Lung (tissue), 12 donors: ENCODE results near the gene PHF21A. TPM values are rescaled to one million over a fixed set of nuclear protein-coding genes. Genes with fewer than 3 reads are reported as not detected.

Experiments used
- ATAC-seq: fragments of 200-7000 bp; cut with Tn5 transposase; one replicate; pipeline ENCODE4 v1.9.1; 2020; ENCODE audit warnings: moderate number of reproducible peaks; ENCODE audit not compliant: insufficient read depth, low FRiP score
- DNase-seq, 3 donors: peaks; one replicate each; pipeline ENCODE4 v3.0.0-alpha.2; 2013 to 2017
- H3K27ac ChIP-seq, 2 donors: one replicate each; pipeline ENCODE4 v1.5.1; 2013; ENCODE audit warnings: mild to moderate bottlenecking in 2 of 2, moderate library complexity in 2 of 2, control low read depth in 1 of 2, inconsistent platforms in 1 of 2, low read depth in 1 of 2, low read length in 1 of 2
- H3K27me3 ChIP-seq, 3 donors: one replicate each; pipeline ENCODE4 v1.5.1; 2013; ENCODE audit warnings: low read length in 2 of 3; ENCODE audit not compliant: control insufficient read depth in 3 of 3, insufficient read depth in 3 of 3
- H3K36me3 ChIP-seq, 4 donors: one replicate each; pipeline ENCODE4 v1.5.1; 2013; ENCODE audit warnings: low read length in 4 of 4, mild to moderate bottlenecking in 1 of 4, moderate library complexity in 1 of 4; ENCODE audit not compliant: control insufficient read depth in 4 of 4, insufficient read depth in 4 of 4
- H3K4me1 ChIP-seq, 5 donors: one replicate each; pipeline ENCODE4 v1.5.1; 2013; ENCODE audit warnings: low read length in 5 of 5, mild to moderate bottlenecking in 2 of 5, moderate library complexity in 1 of 5; ENCODE audit not compliant: control insufficient read depth in 5 of 5, insufficient read depth in 5 of 5
- H3K4me3 ChIP-seq: one replicate; pipeline ENCODE4 v1.5.1; 2013; ENCODE audit warnings: mild to moderate bottlenecking, control low read depth, moderate library complexity
- H3K9ac ChIP-seq, 2 donors: one replicate each; pipeline ENCODE4 v1.5.1; 2013; ENCODE audit warnings: low read length in 2 of 2, control low read depth in 1 of 2; ENCODE audit not compliant: insufficient read depth in 1 of 2
- H3K9me3 ChIP-seq, 4 donors: one replicate each; pipeline ENCODE4 v1.5.1; 2013; ENCODE audit warnings: low read length in 3 of 4, mild to moderate bottlenecking in 1 of 4, moderate library complexity in 1 of 4; ENCODE audit not compliant: control insufficient read depth in 4 of 4, insufficient read depth in 3 of 4
- WGBS, 2 donors: extraction: QIAGEN DNeasy Blood & Tissue Kit; methylation state at CpG; one replicate each; pipeline ENCODE4 v1.1.7; 2013; 5-methylcytosine and 5-hydroxymethylcytosine counted together
- polyA plus RNA-seq, 2 donors: library from polyadenylated mRNA; stranded (reverse); fragments of 200-250 nt; gene quantifications; one replicate each; pipeline ENCODE4 v1.2.1, GENCODE V29; 2013
- total RNA-seq, 2 donors: library from RNA; depleted of rRNA in 1 of 2; stranded (reverse); fragments of >200 nt in 1 of 2; gene quantifications; one replicate each; pipeline ENCODE4 v1.2.1, GENCODE V29; 2014 to 2021
- TF ChIP-seq, protein P1 (sequence below): IDR thresholded peaks from 2 replicates; pipeline ENCODE4 v1.5.1; 2012; ENCODE audit warnings: mild to moderate bottlenecking; ENCODE audit errors: control extremely low read depth, extremely low read depth
- donor health status: control.
- donor health status: control.
- donor health status: Bipolar disorder and iron deficiency.
- donor health status: healthy.
- donor health status: DM: yes; HTN: yes; CAD: no.

The PHF21A gene
- total and polyA plus RNA-seq, 4 donors = 16.2 to 57.0 (median 29.9) TPM

DNA sequence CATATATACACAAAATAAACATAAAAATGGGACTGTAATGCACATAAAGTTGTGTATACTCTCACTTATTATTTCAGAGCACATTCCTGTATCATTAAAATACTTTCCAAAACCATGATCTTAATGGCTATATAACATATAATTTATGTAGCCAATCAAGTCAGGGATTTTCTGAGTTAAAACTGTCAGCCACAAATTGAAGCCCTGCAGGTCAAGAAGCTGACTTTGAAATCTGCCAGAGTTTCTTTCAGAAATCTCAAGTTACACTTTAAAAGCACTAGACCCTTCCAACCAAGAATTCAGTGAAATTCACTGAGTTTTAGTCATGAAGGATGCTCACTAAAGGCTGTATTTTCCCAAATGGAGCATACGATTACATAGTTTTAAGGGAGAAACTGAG is 47.6 kb downstream of the PHF21A start:
- no peak for DNase-seq
- no peak overlapping the region for H3K4me3 ChIP-seq
- peaks cover 0 to 13% (median 4%) of the 10 kb centered on the region in 4 donors for H3K36me3 ChIP-seq
- no peak for ATAC-seq
- TF ChIP-seq, protein P1, sequence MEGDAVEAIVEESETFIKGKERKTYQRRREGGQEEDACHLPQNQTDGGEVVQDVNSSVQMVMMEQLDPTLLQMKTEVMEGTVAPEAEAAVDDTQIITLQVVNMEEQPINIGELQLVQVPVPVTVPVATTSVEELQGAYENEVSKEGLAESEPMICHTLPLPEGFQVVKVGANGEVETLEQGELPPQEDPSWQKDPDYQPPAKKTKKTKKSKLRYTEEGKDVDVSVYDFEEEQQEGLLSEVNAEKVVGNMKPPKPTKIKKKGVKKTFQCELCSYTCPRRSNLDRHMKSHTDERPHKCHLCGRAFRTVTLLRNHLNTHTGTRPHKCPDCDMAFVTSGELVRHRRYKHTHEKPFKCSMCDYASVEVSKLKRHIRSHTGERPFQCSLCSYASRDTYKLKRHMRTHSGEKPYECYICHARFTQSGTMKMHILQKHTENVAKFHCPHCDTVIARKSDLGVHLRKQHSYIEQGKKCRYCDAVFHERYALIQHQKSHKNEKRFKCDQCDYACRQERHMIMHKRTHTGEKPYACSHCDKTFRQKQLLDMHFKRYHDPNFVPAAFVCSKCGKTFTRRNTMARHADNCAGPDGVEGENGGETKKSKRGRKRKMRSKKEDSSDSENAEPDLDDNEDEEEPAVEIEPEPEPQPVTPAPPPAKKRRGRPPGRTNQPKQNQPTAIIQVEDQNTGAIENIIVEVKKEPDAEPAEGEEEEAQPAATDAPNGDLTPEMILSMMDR = no peak
- no peak overlapping the region for H3K27ac ChIP-seq
- no peaks in the 10 kb centered on the region for H3K27me3 ChIP-seq
- H3K4me1 ChIP-seq = peaks cover 0 to 15% (median 0%) of the 10 kb centered on the region in 5 donors
- no peak overlapping the region for H3K9ac ChIP-seq
- WGBS, 2 donors = 96 to 100% methylated on average over 1 of the region's 1 CpG
- no peaks in the 10 kb centered on the region for H3K9me3 ChIP-seq

- no peak overlapping the region for H3K4me3 ChIP-seq
- peak overlapping the region in 1 of 2 donors; percentile 53 for H3K27ac ChIP-seq
- H3K4me1 ChIP-seq = peaks cover 0 to 19% (median 0%) of the 10 kb centered on the region in 5 donors
- TF ChIP-seq, protein P1 = no peak
- ATAC-seq (no peak), DNase-seq (no peak)
- no peak overlapping the region for H3K9ac ChIP-seq
- WGBS, 2 donors = 65 to 81% methylated on average over 4 of the region's 4 CpGs
- no peaks in the 10 kb centered on the region for H3K27me3 ChIP-seq
- H3K9me3 ChIP-seq = no peaks in the 10 kb centered on the region
- peaks cover 0 to 15% (median 4%) of the 10 kb centered on the region in 4 donors for H3K36me3 ChIP-seq
Observed at GRCh38 chr11:46072172-46072964, 48.9 kb downstream of the PHF21A start.

- H3K9ac ChIP-seq = no peak overlapping the region
- no peak for DNase-seq
- WGBS, 2 donors = 84% methylated on average over 1 of the region's 1 CpG
- H3K4me3 ChIP-seq = no peak overlapping the region
- H3K27me3 ChIP-seq = no peaks in the 10 kb centered on the region
- no peak for ATAC-seq
- H3K36me3 ChIP-seq = peaks cover 2 to 14% (median 4%) of the 10 kb centered on the region in 4 donors
- peaks cover 0 to 19% (median 0%) of the 10 kb centered on the region in 5 donors for H3K4me1 ChIP-seq
- TF ChIP-seq, protein P1 = no peak
- no peaks in the 10 kb centered on the region for H3K9me3 ChIP-seq
- H3K27ac ChIP-seq = no peak overlapping the region
Observed at GRCh38 chr11:46071091-46071490, 50.2 kb downstream of the PHF21A start.
